Activated CD8-positive, alpha-beta memory T cell treated with anti-CD3 and anti-CD28 coated beads for 4 hours (primary cell): ENCODE results near the gene SEPTIN5.
"Not testable (repeated sequence)": the region's sequence is repeated elsewhere in the genome, so short reads cannot be mapped to it uniquely, and the experiment has no call there.

Experiments
- DNase-seq, 2 donors: peaks; one replicate each; pipeline ENCODE4 v3.0.0-alpha.2; 2020; ENCODE audit warnings: low read depth in 2 of 2

SEPTIN5 gene

GRCh38 chr22:19680911-19681862, 33.1 kb upstream of the SEPTIN5 start:
- no peak for DNase-seq

- no peak for DNase-seq
Measured at GRCh38 chr22:19681863-19682245, 32.4 kb upstream of the SEPTIN5 start.

- no peak for DNase-seq
Measured at GRCh38 chr22:19686946-19687345, 27.4 kb upstream of the SEPTIN5 start.

- no peak for DNase-seq
Measured at GRCh38 chr22:19687561-19688300, 26.6 kb upstream of the SEPTIN5 start.

- no peak for DNase-seq
Measured at GRCh38 chr22:19688301-19689290, 25.7 kb upstream of the SEPTIN5 start.

GRCh38 chr22:19689408-19689807, 24.9 kb upstream of the SEPTIN5 start:
- DNase-seq = no peak

- no peak for DNase-seq
Measured at GRCh38 chr22:19691007-19691720, 23.1 kb upstream of the SEPTIN5 start.

GRCh38 chr22:19691721-19692341, 22.5 kb upstream of the SEPTIN5 start:
- DNase-seq = no peak

GRCh38 chr22:19693581-19693980, 20.7 kb upstream of the SEPTIN5 start:
- no peak for DNase-seq

- no peak for DNase-seq
Measured at GRCh38 chr22:19693981-19694670, 20.2 kb upstream of the SEPTIN5 start.

GRCh38 chr22:19694696-19695095, 19.6 kb upstream of the SEPTIN5 start:
- DNase-seq = no peak

- DNase-seq = no peak
Measured at GRCh38 chr22:19696504-19697276, 17.6 kb upstream of the SEPTIN5 start.

- not testable (repeated sequence) for DNase-seq
Measured at GRCh38 chr22:19697871-19698270, 16.4 kb upstream of the SEPTIN5 start.

GRCh38 chr22:19700790-19701419, 13.4 kb upstream of the SEPTIN5 start:
- DNase-seq = no peak

- DNase-seq = no peak
Measured at GRCh38 chr22:19701420-19702145, 12.7 kb upstream of the SEPTIN5 start.

- DNase-seq = no peak
Measured at GRCh38 chr22:19703869-19704268, 10.4 kb upstream of the SEPTIN5 start.

GRCh38 chr22:19704355-19705015, 9.8 kb upstream of the SEPTIN5 start:
- no peak for DNase-seq
